Activated CD8-positive, alpha-beta T cell treated with anti-CD3 and anti-CD28 coated beads, Interleukin-2, amount 10 ng/mL, durations not matched to agents 7 days and 5 days (primary cell): ENCODE measurements around the gene TNS1. TPM values are rescaled to one million over a fixed set of nuclear protein-coding genes. Genes with fewer than 3 reads are reported as not detected.
A peak's percentile ranks its signal among the peaks of the same experiment; 100 is the strongest.

Experiments
- ATAC-seq: fragments of 150-1000 bp; cut with Tn5 transposase; one replicate; pipeline ENCODE4 v1.10.0; 2021; ENCODE audit warnings: moderate library complexity
- CTCF ChIA-PET: fragments of 350-600 bp; sonication (Branson Sonifier 250); formaldehyde crosslinking; loops from one replicate; lab custom pipeline; 2021; ENCODE audit warnings: antibody characterized with exemption; lab: Charles Lee
- POLR2A ChIA-PET: fragments of 350-600 bp; sonication (Branson Sonifier 250); formaldehyde crosslinking; loops from one replicate; lab custom pipeline; 2021; ENCODE audit warnings: antibody characterized with exemption; lab: Charles Lee
- DNase-seq: peaks from one replicate; pipeline ENCODE4 v3.0.0-alpha.2; 2020
- H3K27ac Mint-ChIP-seq: one replicate; pipeline ENCODE4 v1.8.0; 2021; ENCODE audit warnings: mild to moderate bottlenecking, mixed read lengths
- H3K27me3 Mint-ChIP-seq: one replicate; pipeline ENCODE4 v1.8.0; 2021; ENCODE audit warnings: low read depth, mixed read lengths
- H3K36me3 Mint-ChIP-seq: one replicate; pipeline ENCODE4 v1.8.0; 2021; ENCODE audit warnings: low read depth, mixed read lengths
- H3K4me1 Mint-ChIP-seq: one replicate; pipeline ENCODE4 v1.8.0; 2021; ENCODE audit warnings: low read depth, mixed read lengths
- H3K4me3 Mint-ChIP-seq: one replicate; pipeline ENCODE4 v1.8.0; 2021; ENCODE audit warnings: mild to moderate bottlenecking, mixed read lengths
- H3K9me3 Mint-ChIP-seq: one replicate; pipeline ENCODE4 v1.8.0; 2022; ENCODE audit warnings: mixed read lengths; ENCODE audit not compliant: insufficient read depth
- total RNA-seq, 2 experiments: library from RNA; stranded (reverse); gene quantifications; one replicate each; pipeline ENCODE4 v1.2.3, GENCODE V29; 2021

The TNS1 gene
- total RNA-seq, 2 experiments from 2014 or later: 28.9 to 29.8 TPM

- CTCF ChIA-PET: interaction anchor here (1.0 to 1.2 kb wide), 2 partner anchors 16 to 42 kb away, joined by 3 read pairs; no protein-coding TSS in a partner anchor
- POLR2A ChIA-PET: no interaction called here
- Mint-ChIP-seq H3K36me3 (peaks cover 1% of the 10 kb centered on the region), H3K4me3 (no peak overlapping the region), H3K27ac (peak overlapping the region; percentile 51), H3K9me3 (no peaks in the 10 kb centered on the region), H3K27me3 (peaks cover 23% of the 10 kb centered on the region), H3K4me1 (peaks cover 39% of the 10 kb centered on the region)
- ATAC-seq (no peak), DNase-seq (no peak)
Observed at GRCh38 chr2:217928324-217929181, 74.2 kb downstream of the TNS1 start.

GRCh38 chr2:217927601-217928323 lies 75.0 kb downstream of the TNS1 start:
- ChIA-PET CTCF (interaction anchor here (1.2 kb wide), 1 partner anchor 16 kb away, joined by 3 read pairs; no protein-coding TSS in a partner anchor), POLR2A (no interaction called here)
- Mint-ChIP-seq H3K4me1 (peaks cover 38% of the 10 kb centered on the region), H3K27ac (no peak overlapping the region), H3K4me3 (no peak overlapping the region), H3K36me3 (peaks cover 1% of the 10 kb centered on the region), H3K27me3 (peaks cover 15% of the 10 kb centered on the region), H3K9me3 (no peaks in the 10 kb centered on the region)
- DNase-seq (no peak), ATAC-seq (no peak)

GRCh38 chr2:217926801-217927200 lies 76.0 kb downstream of the TNS1 start:
- H3K4me3 Mint-ChIP-seq: no peak overlapping the region
- peaks cover 35% of the 10 kb centered on the region for H3K4me1 Mint-ChIP-seq
- peaks cover 1% of the 10 kb centered on the region for H3K36me3 Mint-ChIP-seq
- CTCF ChIA-PET: no interaction called here
- ATAC-seq: no peak
- H3K27me3 Mint-ChIP-seq: peaks cover 13% of the 10 kb centered on the region
- POLR2A ChIA-PET: no interaction called here
- DNase-seq: no peak
- no peak overlapping the region for H3K27ac Mint-ChIP-seq
- H3K9me3 Mint-ChIP-seq: no peaks in the 10 kb centered on the region

GRCh38 chr2:217924346-217924901 lies 78.4 kb downstream of the TNS1 start:
- DNase-seq: no peak
- Mint-ChIP-seq H3K27me3 (peaks cover 8% of the 10 kb centered on the region), H3K36me3 (no peaks in the 10 kb centered on the region), H3K27ac (no peak overlapping the region), H3K4me3 (no peak overlapping the region), H3K9me3 (no peaks in the 10 kb centered on the region), H3K4me1 (peaks cover 13% of the 10 kb centered on the region)
- ChIA-PET CTCF (no interaction called here), POLR2A (no interaction called here)
- ATAC-seq: no peak

GRCh38 chr2:217923007-217923686 lies 79.6 kb downstream of the TNS1 start:
- H3K27me3 Mint-ChIP-seq: peaks cover 8% of the 10 kb centered on the region
- ATAC-seq (no peak), DNase-seq (no peak)
- ChIA-PET POLR2A (no interaction called here), CTCF (no interaction called here)
- H3K9me3 Mint-ChIP-seq: no peaks in the 10 kb centered on the region
- H3K4me1 Mint-ChIP-seq: peaks cover 2% of the 10 kb centered on the region
- H3K27ac Mint-ChIP-seq: no peak overlapping the region
- H3K4me3 Mint-ChIP-seq: no peak overlapping the region
- H3K36me3 Mint-ChIP-seq: no peaks in the 10 kb centered on the region

- H3K9me3 Mint-ChIP-seq: no peaks in the 10 kb centered on the region
- ATAC-seq (no peak), DNase-seq (no peak)
- no peak overlapping the region for H3K4me3 Mint-ChIP-seq
- no peak overlapping the region for H3K27ac Mint-ChIP-seq
- ChIA-PET POLR2A (no interaction called here), CTCF (no interaction called here)
- no peaks in the 10 kb centered on the region for H3K36me3 Mint-ChIP-seq
- peaks cover 8% of the 10 kb centered on the region for H3K27me3 Mint-ChIP-seq
- H3K4me1 Mint-ChIP-seq: no peaks in the 10 kb centered on the region
Observed at GRCh38 chr2:217922101-217923006, 80.4 kb downstream of the TNS1 start.

- DNase-seq: no peak
- ChIA-PET POLR2A (no interaction called here), CTCF (no interaction called here)
- H3K27ac Mint-ChIP-seq: no peak overlapping the region
- no peak overlapping the region for H3K4me3 Mint-ChIP-seq
- no peaks in the 10 kb centered on the region for H3K36me3 Mint-ChIP-seq
- no peaks in the 10 kb centered on the region for H3K9me3 Mint-ChIP-seq
- no peaks in the 10 kb centered on the region for H3K4me1 Mint-ChIP-seq
- ATAC-seq: no peak
- peaks cover 4% of the 10 kb centered on the region for H3K27me3 Mint-ChIP-seq
Observed at GRCh38 chr2:217920879-217921603, 81.8 kb downstream of the TNS1 start.

GRCh38 chr2:217919781-217920351 lies 82.9 kb downstream of the TNS1 start:
- no peaks in the 10 kb centered on the region for H3K9me3 Mint-ChIP-seq
- ChIA-PET POLR2A (no interaction called here), CTCF (interaction anchor here (0.5 kb wide), 1 partner anchor 226 kb away, joined by 3 read pairs; no protein-coding TSS in a partner anchor)
- ATAC-seq (no peak), DNase-seq (no peak)
- H3K4me1 Mint-ChIP-seq: no peaks in the 10 kb centered on the region
- no peaks in the 10 kb centered on the region for H3K36me3 Mint-ChIP-seq
- no peak overlapping the region for H3K4me3 Mint-ChIP-seq
- peaks cover 4% of the 10 kb centered on the region for H3K27me3 Mint-ChIP-seq
- H3K27ac Mint-ChIP-seq: no peak overlapping the region

GRCh38 chr2:217919204-217919603 lies 83.6 kb downstream of the TNS1 start:
- no peaks in the 10 kb centered on the region for H3K4me1 Mint-ChIP-seq
- ChIA-PET CTCF (interaction anchor here (0.9 kb wide), 1 partner anchor 68 kb away, joined by 3 read pairs; no protein-coding TSS in a partner anchor), POLR2A (no interaction called here)
- H3K27ac Mint-ChIP-seq: no peak overlapping the region
- no peaks in the 10 kb centered on the region for H3K36me3 Mint-ChIP-seq
- DNase-seq (no peak), ATAC-seq (no peak)
- peaks cover 3% of the 10 kb centered on the region for H3K27me3 Mint-ChIP-seq
- no peak overlapping the region for H3K4me3 Mint-ChIP-seq
- H3K9me3 Mint-ChIP-seq: no peaks in the 10 kb centered on the region

- DNase-seq (no peak), ATAC-seq (no peak)
- ChIA-PET POLR2A (no interaction called here), CTCF (interaction anchor here (0.9 kb wide), 1 partner anchor 69 kb away, joined by 3 read pairs; no protein-coding TSS in a partner anchor)
- Mint-ChIP-seq H3K36me3 (no peaks in the 10 kb centered on the region), H3K27me3 (peaks cover 3% of the 10 kb centered on the region), H3K4me1 (no peaks in the 10 kb centered on the region), H3K9me3 (no peaks in the 10 kb centered on the region), H3K4me3 (no peak overlapping the region), H3K27ac (no peak overlapping the region)
Observed at GRCh38 chr2:217918308-217919024, 84.3 kb downstream of the TNS1 start.
